ENCODE data around the gene C1QTNF9B. TPM values are rescaled to one million over a fixed set of nuclear protein-coding genes. Genes with fewer than 3 reads are reported as not detected.
"Not testable (repeated sequence)": the region's sequence is repeated elsewhere in the genome, so short reads cannot be mapped to it uniquely, and the experiment has no call there.

C1QTNF9B gene
- not detected for total RNA-seq

DNA sequence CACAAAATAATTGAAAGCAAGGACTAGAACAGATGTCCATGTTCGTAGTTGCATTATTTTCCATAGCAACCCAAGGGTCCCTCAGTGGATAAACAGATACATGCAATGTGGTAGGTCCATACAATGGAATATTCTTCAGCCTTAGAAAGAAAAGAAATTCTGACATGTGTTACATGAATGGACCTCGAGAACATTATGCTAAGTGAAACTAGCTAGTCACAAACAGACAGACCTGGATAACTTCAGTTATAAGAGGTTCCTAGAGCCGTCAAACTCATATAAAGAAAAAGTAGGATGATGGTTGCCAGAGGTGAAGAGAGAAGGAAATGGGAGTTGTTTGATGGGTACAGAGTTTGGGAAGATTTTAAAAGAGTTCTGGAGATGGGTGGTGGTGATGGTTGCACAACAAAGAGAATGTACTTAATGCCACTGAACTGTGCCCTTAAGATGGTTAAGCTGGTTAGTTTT, at the start of gene C1QTNF9B:
TSS of gene C1QTNF9B (minus strand) at position 51 of the 468 bp plus-strand sequence.
- not testable (repeated sequence) for DNase-seq

- no peak for DNase-seq
Observed at GRCh38 chr13:23946900-23947299, 49.6 kb upstream of the C1QTNF9B start.

- no peak for DNase-seq
Observed at GRCh38 chr13:23946067-23946466, 48.8 kb upstream of the C1QTNF9B start.

DNA sequence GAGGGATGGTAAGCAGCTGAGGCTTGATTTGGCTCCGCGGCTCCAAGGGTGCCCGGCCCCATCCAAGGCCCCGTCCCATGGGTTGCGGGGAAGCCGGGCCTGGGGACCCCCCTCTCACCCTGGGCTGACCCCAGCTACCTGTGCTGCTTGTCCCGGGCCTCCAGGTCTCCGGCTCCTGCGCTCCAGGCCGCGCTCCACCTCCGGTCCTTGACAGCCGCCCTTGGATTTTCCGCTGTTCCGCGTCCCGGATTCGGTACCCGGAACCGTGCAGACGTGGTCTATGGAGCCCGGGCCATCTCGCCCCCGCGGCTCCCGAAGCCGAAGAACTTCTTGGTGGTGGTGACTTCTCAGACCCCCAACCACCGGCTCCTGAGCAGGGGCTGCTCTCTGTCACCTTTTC, 48.3 kb upstream of the C1QTNF9B start:
- no peak for DNase-seq

GRCh38 chr13:23941211-23941610, 43.9 kb upstream of the C1QTNF9B start:
- no peak for DNase-seq

DNA sequence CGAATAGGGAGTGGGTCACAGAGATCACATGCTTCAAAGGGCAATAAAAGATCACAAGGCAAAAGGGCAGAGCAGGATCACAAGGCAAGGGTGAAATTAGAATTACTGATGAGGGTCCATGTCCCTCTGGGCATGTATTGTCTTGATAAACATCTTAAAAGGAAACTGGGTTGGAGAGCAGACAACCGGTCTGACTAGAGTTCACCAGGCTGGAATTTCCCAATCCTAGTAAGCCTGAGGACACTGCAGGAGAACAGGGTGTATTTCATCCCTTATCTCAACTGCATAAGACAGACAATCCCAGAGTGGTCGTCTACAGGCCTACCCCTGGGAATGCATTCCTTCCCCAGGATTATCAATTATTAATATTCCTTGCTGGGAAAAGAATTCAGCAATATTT, 42.4 kb upstream of the C1QTNF9B start:
- not testable (repeated sequence) for DNase-seq

DNA sequence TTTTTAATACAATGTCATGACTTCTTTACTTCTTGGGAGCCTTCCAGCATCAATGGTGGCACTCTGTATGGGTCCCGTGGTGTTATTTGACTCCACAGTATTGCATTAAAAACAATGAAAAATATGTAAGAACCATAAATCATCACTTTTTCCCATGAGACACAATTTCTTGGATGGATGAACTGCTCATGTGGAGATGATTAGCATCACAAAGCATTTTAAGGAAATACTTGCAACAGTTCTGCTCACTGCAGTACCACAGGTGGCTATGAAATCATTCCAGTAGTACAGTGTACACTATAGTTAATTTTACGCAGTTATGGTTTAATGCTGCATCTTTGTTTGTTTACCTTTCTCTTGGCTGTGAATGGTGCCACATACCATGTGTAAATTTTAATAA, 37.2 kb upstream of the C1QTNF9B start:
- no peak for DNase-seq

- DNase-seq: no peak
Observed at GRCh38 chr13:23928985-23929384, 31.7 kb upstream of the C1QTNF9B start.

- DNase-seq: no peak
Observed at GRCh38 chr13:23923031-23923430, 25.7 kb upstream of the C1QTNF9B start.

- no peak for DNase-seq
Observed at GRCh38 chr13:23922005-23922932, 25.0 kb upstream of the C1QTNF9B start.

DNA sequence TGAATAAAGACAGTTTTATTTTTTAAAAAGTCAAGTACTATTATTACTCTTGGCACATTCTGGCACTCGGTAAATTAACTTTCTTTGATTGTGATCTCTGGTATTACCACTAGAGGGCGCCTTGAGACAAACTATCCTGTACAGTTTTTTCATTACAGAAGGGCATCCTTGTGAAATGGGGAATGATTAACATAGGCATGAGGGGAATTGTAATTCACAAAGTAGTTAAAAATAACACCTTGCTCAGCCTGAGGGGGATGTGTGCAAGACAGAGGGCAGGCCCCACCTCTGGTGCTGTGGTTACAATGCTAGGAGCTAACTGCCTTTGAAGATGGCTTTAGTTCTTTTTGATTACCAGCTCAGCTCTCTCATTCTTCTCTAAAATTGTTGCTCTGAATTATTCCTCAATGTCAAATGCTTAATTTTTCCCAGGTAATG, 24.2 kb upstream of the C1QTNF9B start:
- DNase-seq: no peak

DNA sequence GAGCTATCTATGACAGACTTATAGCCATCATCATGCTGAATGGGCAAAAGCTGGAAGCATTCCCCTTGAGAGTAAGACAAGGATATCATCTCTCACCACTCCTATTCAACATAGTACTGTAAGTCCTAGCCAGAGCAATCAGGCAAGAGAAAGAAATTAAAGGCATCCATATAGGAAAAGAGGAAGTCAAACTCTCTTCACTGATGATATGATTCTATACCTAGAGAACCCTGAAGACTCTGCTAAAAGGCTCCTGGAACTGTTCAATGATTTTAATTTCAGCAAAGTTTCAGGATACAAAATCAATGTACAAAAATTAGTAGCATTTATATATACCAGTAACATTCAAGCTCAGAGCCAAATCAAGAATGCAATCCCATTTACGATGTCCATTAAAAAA, 21.7 kb upstream of the C1QTNF9B start:
- DNase-seq: no peak

DNA sequence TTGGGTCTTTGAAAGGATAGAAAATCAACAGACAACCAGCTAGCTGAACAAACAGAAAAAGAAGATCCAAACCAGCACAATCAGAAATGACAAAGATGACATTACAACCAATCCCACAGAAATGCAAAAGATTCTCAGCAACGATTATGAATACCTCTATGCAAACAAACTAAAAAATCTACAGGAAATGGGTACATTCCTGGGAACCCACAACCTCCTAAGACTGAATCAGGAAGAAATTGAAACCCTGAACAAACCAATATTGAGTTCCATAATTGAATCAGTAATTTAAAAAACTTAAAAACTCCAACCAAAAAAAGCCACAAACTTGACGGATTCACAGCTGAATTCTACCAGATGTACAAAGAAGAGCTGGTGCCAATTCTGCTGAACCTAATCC, 20.9 kb upstream of the C1QTNF9B start:
- no peak for DNase-seq

DNA sequence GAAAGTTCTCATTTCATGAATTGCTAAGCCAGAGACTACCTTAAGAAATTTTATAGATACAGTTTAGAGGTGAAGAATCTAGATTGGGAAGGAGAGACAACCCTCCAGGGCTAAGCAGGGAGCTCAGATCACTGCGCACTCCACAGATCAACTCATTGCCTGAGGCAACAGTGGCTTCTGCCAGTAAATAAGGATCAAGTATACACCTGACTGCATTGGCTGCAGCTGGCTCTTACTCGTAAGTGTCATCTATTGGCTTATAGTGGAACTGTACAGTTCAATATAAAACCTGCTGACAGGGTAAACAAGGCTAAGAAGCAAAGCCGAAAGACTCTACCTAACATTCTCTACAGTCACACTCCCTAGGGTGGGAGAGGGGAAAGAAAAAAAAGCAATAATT, 18.0 kb upstream of the C1QTNF9B start:
- no peak for DNase-seq

GRCh38 chr13:23912469-23912868, 15.2 kb upstream of the C1QTNF9B start:
- DNase-seq: no peak

DNA sequence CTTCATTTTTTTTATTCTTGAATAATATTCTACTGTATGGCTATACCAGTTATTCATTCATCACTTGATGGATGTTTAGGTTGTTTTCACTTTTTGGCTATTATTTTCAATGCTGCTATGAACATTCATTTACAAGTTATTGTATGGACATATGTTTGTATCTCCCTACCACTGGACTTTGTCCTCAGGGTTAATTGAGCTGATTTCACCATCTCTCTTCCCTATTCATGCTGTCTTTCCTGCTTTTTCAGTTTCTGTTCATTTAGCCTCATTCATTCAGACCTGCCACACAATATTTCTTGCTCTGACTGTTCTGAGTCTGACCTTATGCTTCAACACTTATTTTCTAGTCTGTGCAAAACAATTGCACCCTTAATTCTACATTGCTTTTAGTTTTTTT, 12.3 kb upstream of the C1QTNF9B start:
- DNase-seq: no peak

DNA sequence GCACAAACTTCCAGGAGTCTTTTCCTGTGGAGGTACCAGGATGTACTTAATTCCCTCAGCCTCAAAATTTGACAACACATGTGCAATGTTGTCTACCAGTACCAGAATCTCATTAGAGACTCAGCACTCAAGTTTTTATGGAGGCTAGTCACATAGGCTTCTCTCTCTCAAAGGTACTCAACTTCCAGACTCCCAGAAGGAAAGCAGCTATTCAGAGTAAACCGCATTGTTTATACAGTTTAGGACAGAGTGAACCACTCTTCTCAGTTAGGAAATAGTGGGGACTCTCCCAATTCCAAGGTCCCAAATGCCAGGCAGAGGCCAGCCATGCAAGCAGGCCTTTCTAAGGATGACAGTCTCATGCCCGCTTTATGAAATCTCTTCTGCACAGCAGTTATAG, 8.5 kb upstream of the C1QTNF9B start:
- no peak for DNase-seq

GRCh38 chr13:23903906-23904280, 6.6 kb upstream of the C1QTNF9B start:
- no peak for DNase-seq

- DNase-seq: no peak
Observed at GRCh38 chr13:23902975-23903905, 5.9 kb upstream of the C1QTNF9B start.

DNA sequence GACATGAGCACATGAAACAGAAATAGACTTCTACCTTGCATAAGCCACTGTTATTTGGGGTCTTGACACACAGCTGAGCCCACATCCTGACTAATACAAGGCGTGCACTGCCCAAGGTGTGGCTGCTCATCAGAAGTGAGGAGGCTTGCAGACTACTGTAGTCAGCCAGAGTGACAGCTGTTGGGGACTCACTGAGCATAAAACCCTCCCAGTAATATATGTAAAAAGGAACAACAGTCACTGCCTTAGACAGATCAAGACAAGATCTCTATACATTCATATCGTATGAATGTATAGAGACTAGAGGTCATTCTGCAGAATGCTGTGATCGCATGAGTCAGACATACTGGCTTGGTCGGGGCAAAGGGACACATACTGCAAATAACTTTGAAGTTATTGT, 4.1 kb upstream of the C1QTNF9B start:
- DNase-seq: no peak

DNA sequence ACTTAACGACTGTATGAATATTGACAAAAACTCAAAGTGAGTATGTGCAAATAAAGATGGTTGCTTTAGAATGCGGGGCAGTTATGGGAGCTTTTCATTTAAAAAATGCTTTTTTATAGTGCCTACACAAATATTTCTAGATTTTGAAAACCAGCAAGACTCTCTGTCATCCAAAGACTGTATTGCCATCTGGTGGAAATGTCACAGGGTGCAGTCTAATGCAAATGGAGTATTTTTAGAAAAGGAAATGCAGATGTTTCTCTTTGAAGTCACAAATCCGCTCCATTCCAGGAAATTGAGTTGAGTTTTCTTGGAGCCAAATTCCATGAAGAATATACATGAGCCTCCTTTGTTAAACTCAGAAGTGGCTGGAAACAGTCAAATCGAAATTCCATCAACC, 2.3 kb upstream of the C1QTNF9B start:
- no peak for DNase-seq

DNA sequence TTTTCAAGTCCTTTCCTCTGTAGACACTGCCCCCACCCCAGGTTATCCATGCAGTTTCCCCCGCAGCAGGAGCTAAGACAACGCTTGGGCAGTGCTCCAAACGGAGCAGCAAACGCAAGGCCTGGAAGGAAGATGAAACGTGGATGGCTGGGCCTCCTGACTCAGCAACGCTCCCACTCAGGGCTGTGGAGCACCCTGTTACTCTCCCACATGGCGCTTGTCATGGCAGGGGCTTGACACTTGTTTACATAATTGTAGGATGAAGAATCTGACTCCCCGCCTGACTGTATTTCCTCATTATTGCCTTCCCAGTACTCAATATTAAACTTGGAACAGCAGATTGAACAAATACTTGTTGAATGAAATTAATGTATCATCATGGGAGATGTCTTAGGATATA, 799 bp upstream of the C1QTNF9B start:
- no peak for DNase-seq

DNA sequence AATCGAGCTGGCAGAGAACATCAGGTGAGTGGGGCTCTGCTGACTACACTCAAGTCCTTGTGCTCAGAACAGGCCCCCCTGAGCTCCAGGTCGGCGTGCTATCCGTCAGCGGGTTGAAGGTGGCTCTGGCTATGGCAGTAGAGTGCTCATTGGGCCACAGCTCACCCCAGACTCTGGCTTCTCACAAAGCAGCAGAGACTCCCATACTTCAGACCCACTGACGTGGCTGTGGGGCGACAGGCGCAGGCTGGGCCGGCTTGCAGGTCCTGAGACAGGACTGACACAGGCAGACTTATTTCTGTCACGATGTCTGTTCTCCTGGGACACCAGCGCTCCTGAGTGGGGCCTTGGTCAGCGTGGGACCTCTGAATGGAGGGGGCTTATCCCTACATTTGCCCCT, 2.6 kb downstream of the C1QTNF9B start:
- DNase-seq: not testable (repeated sequence)
